GM18870 (cell line): ENCODE measurements around the gene METAP2.

Experiments used
- ATAC-seq: cut with Tn5 transposase; IDR thresholded peaks from one replicate; pipeline ENCODE4 v1.9.1; 2021; ENCODE audit warnings: moderate library complexity; ENCODE audit not compliant: unreplicated experiment

The METAP2 gene

DNA sequence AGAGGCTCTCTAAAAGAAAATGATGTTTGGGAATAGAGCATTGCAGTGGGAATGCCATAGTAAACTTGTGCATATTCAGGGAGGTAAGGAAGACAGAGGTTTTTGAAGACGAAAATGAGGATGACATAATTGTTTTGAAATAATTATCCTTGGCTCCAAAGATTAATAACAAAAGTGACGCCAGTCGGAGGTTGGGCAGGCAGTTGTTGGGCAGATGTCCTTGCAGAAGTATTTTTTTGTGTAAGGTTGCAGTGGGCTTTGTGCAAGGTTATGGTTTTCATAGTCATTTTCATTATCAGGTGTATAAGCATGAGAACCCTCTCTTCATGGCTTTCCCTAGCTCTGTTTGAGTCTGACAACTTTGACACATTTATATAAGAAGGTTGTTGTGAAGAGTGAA is 35.3 kb downstream of the METAP2 start:
- ATAC-seq = no peak

- no peak for ATAC-seq
Observed at GRCh38 chr12:95511977-95512376, 38.0 kb downstream of the METAP2 start.

- no peak for ATAC-seq
Observed at GRCh38 chr12:95513599-95513998, 39.6 kb downstream of the METAP2 start.

GRCh38 chr12:95515197-95515596 is 41.2 kb downstream of the METAP2 start:
- no peak for ATAC-seq

DNA sequence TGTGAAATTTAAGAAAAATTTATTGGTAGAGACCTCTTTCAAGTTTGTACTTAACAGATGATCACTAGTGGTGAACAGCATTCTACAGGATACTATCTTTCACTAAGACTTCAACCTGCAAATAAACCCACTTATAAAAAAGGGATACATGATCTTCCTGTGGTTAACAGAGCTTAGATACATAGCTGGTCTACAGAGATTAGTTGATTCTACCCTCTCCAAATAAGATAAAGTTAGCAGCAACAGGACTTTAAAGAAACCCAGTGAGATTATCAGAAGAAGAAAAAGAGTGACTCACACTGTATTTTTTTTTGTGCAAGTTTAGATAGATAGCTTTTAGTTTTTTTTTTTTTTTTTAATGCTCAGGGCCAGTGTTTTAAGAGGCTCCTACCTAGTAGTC is 42.8 kb downstream of the METAP2 start:
- ATAC-seq = no peak

DNA sequence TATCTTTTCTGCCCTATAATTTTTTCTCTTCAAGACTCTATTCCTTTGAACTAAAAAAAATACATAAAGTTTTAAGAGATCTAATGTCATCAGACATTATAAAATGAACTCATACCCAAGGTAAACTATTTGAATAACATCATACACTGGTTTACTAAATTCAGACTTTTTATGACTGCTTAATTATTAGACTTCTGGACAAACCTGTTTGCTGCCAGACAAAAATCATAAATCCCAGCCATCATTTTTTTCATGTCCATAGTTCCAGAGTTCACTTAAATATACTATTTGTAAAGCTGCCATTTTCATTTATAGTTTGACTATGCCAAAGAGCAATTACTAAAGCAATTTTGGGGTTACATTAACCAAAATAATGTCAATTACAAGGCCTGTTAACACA is 43.3 kb downstream of the METAP2 start:
- ATAC-seq = no peak

- ATAC-seq = no peak
Observed at GRCh38 chr12:95518944-95519343, 45.0 kb downstream of the METAP2 start.

- no peak for ATAC-seq
Observed at GRCh38 chr12:95520816-95521215, 46.9 kb downstream of the METAP2 start.

- no peak for ATAC-seq
Observed at GRCh38 chr12:95522692-95523091, 48.7 kb downstream of the METAP2 start.

GRCh38 chr12:95528431-95528830 is 54.5 kb downstream of the METAP2 start:
- ATAC-seq = no peak

- no peak for ATAC-seq
Observed at GRCh38 chr12:95529693-95530225, 55.8 kb downstream of the METAP2 start.

GRCh38 chr12:95532851-95533250 is 58.9 kb downstream of the METAP2 start:
- no peak for ATAC-seq

GRCh38 chr12:95533985-95534384 is 60.0 kb downstream of the METAP2 start:
- no peak for ATAC-seq

DNA sequence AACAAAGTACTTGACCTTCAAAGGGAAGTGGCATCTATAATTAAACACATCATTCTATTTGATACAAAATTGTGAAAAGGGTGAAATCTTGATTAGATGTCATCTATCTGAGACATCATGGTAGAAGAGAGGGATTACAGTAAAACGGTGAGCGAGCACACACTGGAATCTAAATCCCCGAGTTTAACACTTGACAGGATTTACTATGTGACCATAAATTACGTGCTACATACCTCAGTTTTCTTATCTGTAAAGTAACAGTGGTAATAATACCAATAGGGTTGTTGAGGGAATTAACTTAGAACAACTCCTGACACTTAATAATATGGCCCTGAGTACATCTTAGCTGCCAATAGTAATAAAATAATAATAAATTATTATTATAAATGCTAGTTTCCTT is 64.1 kb downstream of the METAP2 start:
- no peak for ATAC-seq

DNA sequence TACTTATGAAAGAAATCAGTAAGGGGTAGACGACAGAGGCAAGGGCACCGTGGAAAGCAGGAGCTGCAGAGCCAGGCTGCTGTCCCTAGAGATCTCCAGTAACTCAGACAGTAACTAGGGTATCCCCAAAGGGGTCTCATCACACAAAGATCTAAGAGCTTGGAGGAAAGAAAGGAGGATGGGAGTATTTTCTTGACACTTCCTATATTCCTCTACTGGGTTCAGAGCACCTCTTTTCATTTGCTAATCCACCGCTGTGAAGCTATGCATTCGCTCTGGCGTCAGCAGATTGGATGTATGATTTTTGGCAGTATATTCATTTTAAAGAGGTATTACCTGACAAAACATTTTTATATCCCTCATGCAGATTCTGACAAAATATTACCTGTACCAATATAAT is 64.7 kb downstream of the METAP2 start:
- no peak for ATAC-seq

- no peak for ATAC-seq
Observed at GRCh38 chr12:95541436-95541835, 67.5 kb downstream of the METAP2 start.

GRCh38 chr12:95543305-95543704 is 69.4 kb downstream of the METAP2 start:
- ATAC-seq = no peak

- no peak for ATAC-seq
Observed at GRCh38 chr12:95544756-95545155, 70.8 kb downstream of the METAP2 start.

- ATAC-seq = no peak
Observed at GRCh38 chr12:95545303-95545702, 71.4 kb downstream of the METAP2 start.

- no peak for ATAC-seq
Observed at GRCh38 chr12:95545731-95546490, 72.0 kb downstream of the METAP2 start.

GRCh38 chr12:95546491-95546813 is 72.5 kb downstream of the METAP2 start:
- no peak for ATAC-seq

GRCh38 chr12:95547522-95548055 is 73.6 kb downstream of the METAP2 start:
- no peak for ATAC-seq

- ATAC-seq = no peak
Observed at GRCh38 chr12:95548056-95548538, 74.1 kb downstream of the METAP2 start.
